DMS153 (cell line): ENCODE data around the gene LTO1.

Experiments
- DNase-seq: peaks from one replicate; lab custom pipeline; 2025; lab: John Stamatoyannopoulos, UW

LTO1 gene

GRCh38 chr11:69644962-69645675, 30.0 kb downstream of the LTO1 start:
- DNase-seq: no peak

- peak; percentile 6 for DNase-seq
Observed at GRCh38 chr11:69644071-69644961, 30.8 kb downstream of the LTO1 start.

DNA sequence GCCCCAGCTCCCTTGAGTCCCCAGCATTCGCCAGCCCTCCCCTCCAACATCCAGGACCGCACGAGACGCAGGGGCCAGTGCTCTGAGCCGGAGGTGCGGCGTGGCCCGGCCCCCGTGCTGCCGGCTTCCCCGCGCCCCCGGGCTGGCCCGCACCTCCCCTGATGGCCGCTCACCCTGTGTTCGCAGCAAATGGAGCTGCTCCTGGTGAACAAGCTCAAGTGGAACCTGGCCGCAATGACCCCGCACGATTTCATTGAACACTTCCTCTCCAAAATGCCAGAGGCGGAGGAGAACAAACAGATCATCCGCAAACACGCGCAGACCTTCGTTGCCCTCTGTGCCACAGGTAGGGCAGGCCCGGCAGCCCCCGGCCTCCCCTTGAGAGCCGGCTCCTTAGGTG, 31.5 kb downstream of the LTO1 start:
- DNase-seq: no peak

- DNase-seq: peak; percentile 32
Observed at GRCh38 chr11:69642913-69643632, 32.1 kb downstream of the LTO1 start.

- DNase-seq: no peak
Observed at GRCh38 chr11:69642549-69642912, 32.6 kb downstream of the LTO1 start.

- DNase-seq: no peak
Observed at GRCh38 chr11:69641681-69642548, 33.2 kb downstream of the LTO1 start.

GRCh38 chr11:69640995-69641581, 34.1 kb downstream of the LTO1 start, which contains the start of gene CCND1:
Gene CCND1 (plus strand): TSS chr11:69641156. CDS start chr11:69641314, 158 bp downstream.
- peak; percentile 9 for DNase-seq

DNA sequence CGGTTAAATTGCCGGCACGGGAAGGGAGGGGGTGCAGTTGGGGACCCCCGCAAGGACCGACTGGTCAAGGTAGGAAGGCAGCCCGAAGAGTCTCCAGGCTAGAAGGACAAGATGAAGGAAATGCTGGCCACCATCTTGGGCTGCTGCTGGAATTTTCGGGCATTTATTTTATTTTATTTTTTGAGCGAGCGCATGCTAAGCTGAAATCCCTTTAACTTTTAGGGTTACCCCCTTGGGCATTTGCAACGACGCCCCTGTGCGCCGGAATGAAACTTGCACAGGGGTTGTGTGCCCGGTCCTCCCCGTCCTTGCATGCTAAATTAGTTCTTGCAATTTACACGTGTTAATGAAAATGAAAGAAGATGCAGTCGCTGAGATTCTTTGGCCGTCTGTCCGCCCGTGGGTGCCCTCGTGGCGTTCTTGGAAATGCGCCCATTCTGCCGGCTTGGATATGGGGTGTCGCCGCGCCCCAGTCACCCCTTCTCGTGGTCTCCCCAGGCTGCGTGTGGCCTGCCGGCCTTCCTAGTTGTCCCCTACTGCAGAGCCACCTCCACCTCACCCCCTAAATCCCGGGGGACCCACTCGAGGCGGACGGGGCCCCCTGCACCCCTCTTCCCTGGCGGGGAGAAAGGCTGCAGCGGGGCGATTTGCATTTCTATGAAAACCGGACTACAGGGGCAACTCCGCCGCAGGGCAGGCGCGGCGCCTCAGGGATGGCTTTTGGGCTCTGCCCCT, 34.7 kb downstream of the LTO1 start:
- DNase-seq: no peak

- DNase-seq: no peak
Observed at GRCh38 chr11:69639831-69640230, 35.3 kb downstream of the LTO1 start.

- peak; percentile 25 for DNase-seq
Observed at GRCh38 chr11:69638941-69639681, 36.0 kb downstream of the LTO1 start.

GRCh38 chr11:69637941-69638871, 36.9 kb downstream of the LTO1 start:
- no peak for DNase-seq

DNA sequence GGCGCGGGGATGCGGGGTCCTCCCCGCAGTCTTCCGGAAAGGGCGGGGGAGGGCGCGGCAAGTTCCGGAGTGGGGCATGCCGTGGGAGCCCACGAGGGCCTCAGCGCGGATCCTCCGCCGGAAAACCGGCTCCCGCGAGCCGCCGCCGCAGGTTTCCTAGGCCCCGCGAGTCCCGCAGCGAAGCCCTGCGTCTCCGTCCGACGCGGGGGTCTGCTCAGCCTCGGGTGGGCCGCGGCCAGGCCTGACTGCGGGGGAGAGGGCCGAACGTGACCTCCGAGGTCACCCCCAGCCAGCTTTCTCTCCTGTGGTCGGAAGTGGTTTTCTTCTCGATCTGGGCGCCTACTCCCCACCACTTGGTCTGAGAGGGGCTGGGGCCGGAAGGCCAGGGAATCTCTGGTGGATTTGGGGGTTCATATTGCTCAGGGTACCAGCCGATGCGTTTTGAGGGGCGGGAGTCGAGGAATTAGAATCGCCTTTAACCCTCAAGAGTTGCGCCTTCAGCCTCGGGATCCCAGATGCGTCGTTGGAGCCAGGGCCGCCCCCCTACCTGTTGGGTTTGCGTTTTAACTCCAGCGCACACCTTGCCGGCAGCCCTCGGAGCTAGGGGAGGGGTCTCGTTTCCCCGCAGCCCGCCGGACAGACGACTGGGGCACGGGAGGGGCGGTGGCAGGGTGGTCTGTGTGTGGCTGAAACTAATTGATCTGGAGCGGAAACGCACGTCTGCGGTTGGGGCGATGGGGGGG, 37.8 kb downstream of the LTO1 start:
- no peak for DNase-seq

GRCh38 chr11:69636512-69637197, 38.5 kb downstream of the LTO1 start:
- DNase-seq: no peak

- no peak for DNase-seq
Observed at GRCh38 chr11:69635804-69636511, 39.2 kb downstream of the LTO1 start.

DNA sequence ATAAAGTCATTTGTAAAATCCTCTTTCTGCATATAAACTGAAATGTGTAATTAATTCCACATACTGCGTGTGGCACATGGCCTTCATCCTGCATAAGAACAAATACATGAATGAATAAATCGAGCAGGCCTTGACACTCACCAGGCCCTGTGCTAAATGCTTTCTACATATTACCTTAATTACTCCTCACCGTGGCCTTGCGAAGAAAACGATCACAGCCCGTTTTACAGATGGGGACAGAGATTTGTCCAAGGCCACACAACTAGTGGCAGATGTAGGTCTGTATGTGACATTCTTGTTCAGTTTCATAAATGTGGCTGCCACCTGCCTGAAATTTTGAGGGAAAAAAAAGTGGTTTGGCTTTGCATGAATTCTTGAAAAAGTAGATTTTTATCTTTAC, 40.0 kb downstream of the LTO1 start:
- no peak for DNase-seq

DNA sequence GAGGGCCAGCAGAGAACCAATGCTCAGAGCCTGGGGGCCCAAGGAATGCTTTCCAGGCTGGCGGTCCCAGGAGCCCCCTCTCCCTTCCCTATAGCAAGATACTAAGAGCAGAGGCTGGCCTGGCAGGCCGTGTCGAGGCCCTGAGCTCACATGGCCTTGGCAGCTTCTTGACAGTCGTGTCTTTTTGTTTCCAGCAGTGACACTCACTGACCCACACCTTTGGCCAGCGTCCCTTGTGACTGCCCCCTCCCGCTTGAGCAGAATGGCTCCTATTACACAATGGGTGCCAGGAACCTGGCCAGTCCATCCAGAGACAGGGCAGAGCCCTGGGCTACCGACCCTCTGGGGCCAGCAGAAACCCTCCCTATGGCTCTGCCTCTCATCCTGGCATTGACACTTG, 40.6 kb downstream of the LTO1 start:
- no peak for DNase-seq

GRCh38 chr11:69634069-69634468, 41.1 kb downstream of the LTO1 start:
- DNase-seq: no peak
